Measurements from ENCODE around the gene PPP2R5C. TPM values are rescaled to one million over a fixed set of nuclear protein-coding genes. Genes with fewer than 3 reads are reported as not detected.

PPP2R5C gene
- total RNA-seq, 1 donor, result 114 TPM

- no peak for DNase-seq (ENCODE audit: low read depth)
- no peak for TF ChIP-seq CTCF (IDR thresholded peaks at IDR 0.05; ENCODE audit: insufficient read depth, low read depth, low read length)
- H3K4me3 ChIP-seq (ENCODE audit: low read depth, low read length), result no peak overlapping the region
These were observed 100.0 kb downstream of the PPP2R5C start for GRCh38 chr14:101861464-101861863.

GRCh38 chr14:101862177-101862576, 100.7 kb downstream of the PPP2R5C start:
- H3K4me3 ChIP-seq (ENCODE audit: low read depth, low read length), result no peak overlapping the region
- no peak for DNase-seq (ENCODE audit: low read depth)
- TF ChIP-seq CTCF (IDR thresholded peaks at IDR 0.05; ENCODE audit: insufficient read depth, low read depth, low read length), result no peak

GRCh38 chr14:101862711-101863110, 101.2 kb downstream of the PPP2R5C start:
- no peak overlapping the region for H3K4me3 ChIP-seq (ENCODE audit: low read depth, low read length)
- no peak for DNase-seq (ENCODE audit: low read depth)
- TF ChIP-seq CTCF (IDR thresholded peaks at IDR 0.05; ENCODE audit: insufficient read depth, low read depth, low read length), result no peak

- TF ChIP-seq CTCF (IDR thresholded peaks at IDR 0.05; ENCODE audit: insufficient read depth, low read depth, low read length), result no peak
- DNase-seq (ENCODE audit: low read depth), result no peak
- H3K4me3 ChIP-seq (ENCODE audit: low read depth, low read length), result no peak overlapping the region
These were observed 103.8 kb downstream of the PPP2R5C start for GRCh38 chr14:101865288-101865687.

DNA sequence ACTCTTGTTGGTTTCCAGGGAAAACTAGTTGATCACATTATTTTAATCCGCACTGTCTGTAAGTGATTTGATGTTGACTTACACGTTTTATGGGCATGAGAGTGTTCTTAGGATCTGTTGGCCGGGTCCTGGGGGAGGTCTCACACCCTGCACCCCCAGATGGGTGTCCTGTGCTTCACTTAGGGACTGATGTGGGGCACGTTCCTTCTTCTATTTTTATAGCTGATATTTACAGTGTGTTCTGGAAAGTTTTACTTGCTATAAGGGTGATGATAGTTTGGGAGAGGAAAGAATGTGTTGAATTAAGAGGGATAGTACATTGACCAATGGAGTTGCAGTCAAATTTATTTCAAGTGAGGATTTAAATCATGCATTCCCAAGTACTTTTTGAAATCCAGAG, 106.3 kb downstream of the PPP2R5C start:
- no peak overlapping the region for H3K4me3 ChIP-seq (ENCODE audit: low read depth, low read length)
- no peak for TF ChIP-seq CTCF (IDR thresholded peaks at IDR 0.05; ENCODE audit: insufficient read depth, low read depth, low read length)
- DNase-seq (ENCODE audit: low read depth), result no peak

- DNase-seq (ENCODE audit: low read depth), result no peak
- TF ChIP-seq CTCF (IDR thresholded peaks at IDR 0.05; ENCODE audit: insufficient read depth, low read depth, low read length), result no peak
- H3K4me3 ChIP-seq (ENCODE audit: low read depth, low read length), result no peak overlapping the region
These were observed 107.7 kb downstream of the PPP2R5C start for GRCh38 chr14:101869217-101869616.

- no peak for TF ChIP-seq CTCF (IDR thresholded peaks at IDR 0.05; ENCODE audit: insufficient read depth, low read depth, low read length)
- no peak overlapping the region for H3K4me3 ChIP-seq (ENCODE audit: low read depth, low read length)
- no peak for DNase-seq (ENCODE audit: low read depth)
These were observed 108.9 kb downstream of the PPP2R5C start for GRCh38 chr14:101870273-101870939.
